ENCODE results near the gene VPS51. TPM values are rescaled to one million over a fixed set of nuclear protein-coding genes. Genes with fewer than 3 reads are reported as not detected.
"Not testable (repeated sequence)": the region's sequence is repeated elsewhere in the genome, so short reads cannot be mapped to it uniquely, and the experiment has no call there.

VPS51 gene
- total RNA-seq, 1 experiment from 2014 or later = 123 TPM

DNA sequence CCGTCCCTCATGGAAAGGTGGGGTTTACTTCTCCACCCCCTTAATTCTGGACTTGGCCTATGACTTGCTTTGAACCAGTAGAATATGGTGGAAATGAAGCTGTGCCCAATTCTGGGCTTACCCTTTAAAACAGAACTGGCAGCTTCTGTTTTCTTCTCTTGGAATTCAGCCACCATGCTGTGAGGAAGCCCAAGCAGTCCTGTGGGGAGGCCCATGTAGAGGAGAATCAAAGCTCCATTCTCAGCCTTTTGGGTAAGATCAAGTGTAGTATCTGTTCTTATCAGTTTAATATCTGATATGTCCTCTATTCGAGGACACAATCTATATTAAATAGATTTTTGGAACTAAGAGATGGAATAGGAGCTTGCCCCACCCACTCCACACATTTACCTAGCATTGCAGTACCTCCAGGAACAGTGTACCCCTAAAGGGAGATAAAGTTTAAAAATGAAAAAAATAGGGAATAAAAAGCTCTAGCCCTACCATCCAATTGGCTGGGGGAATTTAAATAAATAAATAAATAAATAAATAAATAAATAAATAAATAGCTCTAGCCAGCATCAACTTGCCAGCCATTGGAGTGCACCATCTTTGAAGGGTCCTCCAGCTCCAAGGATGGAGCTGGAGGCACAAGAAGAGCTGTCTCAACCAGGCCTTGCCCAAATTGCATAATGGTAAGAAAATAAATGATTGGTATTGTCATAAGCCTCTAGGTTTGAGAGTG, 51.5 kb downstream of the VPS51 start (continued):
- TF ChIP-seq, protein P1, sequence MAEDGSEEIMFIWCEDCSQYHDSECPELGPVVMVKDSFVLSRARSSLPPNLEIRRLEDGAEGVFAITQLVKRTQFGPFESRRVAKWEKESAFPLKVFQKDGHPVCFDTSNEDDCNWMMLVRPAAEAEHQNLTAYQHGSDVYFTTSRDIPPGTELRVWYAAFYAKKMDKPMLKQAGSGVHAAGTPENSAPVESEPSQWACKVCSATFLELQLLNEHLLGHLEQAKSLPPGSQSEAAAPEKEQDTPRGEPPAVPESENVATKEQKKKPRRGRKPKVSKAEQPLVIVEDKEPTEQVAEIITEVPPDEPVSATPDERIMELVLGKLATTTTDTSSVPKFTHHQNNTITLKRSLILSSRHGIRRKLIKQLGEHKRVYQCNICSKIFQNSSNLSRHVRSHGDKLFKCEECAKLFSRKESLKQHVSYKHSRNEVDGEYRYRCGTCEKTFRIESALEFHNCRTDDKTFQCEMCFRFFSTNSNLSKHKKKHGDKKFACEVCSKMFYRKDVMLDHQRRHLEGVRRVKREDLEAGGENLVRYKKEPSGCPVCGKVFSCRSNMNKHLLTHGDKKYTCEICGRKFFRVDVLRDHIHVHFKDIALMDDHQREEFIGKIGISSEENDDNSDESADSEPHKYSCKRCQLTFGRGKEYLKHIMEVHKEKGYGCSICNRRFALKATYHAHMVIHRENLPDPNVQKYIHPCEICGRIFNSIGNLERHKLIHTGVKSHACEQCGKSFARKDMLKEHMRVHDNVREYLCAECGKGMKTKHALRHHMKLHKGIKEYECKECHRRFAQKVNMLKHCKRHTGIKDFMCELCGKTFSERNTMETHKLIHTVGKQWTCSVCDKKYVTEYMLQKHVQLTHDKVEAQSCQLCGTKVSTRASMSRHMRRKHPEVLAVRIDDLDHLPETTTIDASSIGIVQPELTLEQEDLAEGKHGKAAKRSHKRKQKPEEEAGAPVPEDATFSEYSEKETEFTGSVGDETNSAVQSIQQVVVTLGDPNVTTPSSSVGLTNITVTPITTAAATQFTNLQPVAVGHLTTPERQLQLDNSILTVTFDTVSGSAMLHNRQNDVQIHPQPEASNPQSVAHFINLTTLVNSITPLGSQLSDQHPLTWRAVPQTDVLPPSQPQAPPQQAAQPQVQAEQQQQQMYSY (CRISPR knock-in tag; IDR thresholded peaks at IDR 0.05) = no peak
- no peak for TF ChIP-seq NR3C1 (CRISPR knock-in tag; conservative IDR thresholded peaks at IDR 0.05; ENCODE audit: low read depth)
- TF ChIP-seq, protein P2, sequence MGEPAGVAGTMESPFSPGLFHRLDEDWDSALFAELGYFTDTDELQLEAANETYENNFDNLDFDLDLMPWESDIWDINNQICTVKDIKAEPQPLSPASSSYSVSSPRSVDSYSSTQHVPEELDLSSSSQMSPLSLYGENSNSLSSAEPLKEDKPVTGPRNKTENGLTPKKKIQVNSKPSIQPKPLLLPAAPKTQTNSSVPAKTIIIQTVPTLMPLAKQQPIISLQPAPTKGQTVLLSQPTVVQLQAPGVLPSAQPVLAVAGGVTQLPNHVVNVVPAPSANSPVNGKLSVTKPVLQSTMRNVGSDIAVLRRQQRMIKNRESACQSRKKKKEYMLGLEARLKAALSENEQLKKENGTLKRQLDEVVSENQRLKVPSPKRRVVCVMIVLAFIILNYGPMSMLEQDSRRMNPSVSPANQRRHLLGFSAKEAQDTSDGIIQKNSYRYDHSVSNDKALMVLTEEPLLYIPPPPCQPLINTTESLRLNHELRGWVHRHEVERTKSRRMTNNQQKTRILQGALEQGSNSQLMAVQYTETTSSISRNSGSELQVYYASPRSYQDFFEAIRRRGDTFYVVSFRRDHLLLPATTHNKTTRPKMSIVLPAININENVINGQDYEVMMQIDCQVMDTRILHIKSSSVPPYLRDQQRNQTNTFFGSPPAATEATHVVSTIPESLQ (CRISPR knock-in tag; IDR thresholded peaks at IDR 0.05) = no peak
- TF ChIP-seq ZNF219 (CRISPR knock-in tag; IDR thresholded peaks at IDR 0.05; ENCODE audit: borderline replicate concordance) = no peak
- TF ChIP-seq SOX15 (CRISPR knock-in tag; IDR thresholded peaks at IDR 0.05) = no peak
- no peak for TF ChIP-seq FOXP1 (CRISPR knock-in tag; IDR thresholded peaks at IDR 0.05; ENCODE audit: borderline replicate concordance)
- no peak for TF ChIP-seq GRHL2 (CRISPR knock-in tag; IDR thresholded peaks at IDR 0.05; ENCODE audit: insufficient replicate concordance, severe bottlenecking)

DNA sequence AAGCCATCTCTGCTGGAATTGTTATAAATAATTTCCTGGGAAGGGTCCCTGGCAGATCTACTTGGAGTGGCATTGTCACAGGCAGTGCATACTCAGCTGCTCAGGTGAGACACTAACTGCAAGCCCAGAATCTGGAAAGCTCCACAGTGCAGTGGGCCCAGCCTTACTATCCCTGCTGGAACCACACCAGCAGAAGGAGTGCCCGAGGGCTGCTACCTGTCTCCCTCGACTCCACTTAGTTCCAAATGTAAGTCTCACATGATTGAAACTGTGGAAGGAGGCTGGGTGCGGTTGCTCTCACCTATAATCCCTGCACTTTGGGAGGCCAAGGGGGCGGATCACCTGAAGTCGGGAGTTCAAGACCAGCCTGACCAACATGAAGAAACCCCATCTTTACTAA, 52.6 kb downstream of the VPS51 start:
- no peak for TF ChIP-seq IRF2 (CRISPR knock-in tag; IDR thresholded peaks at IDR 0.05; ENCODE audit: borderline replicate concordance, low read depth)
- TF ChIP-seq, protein P3, sequence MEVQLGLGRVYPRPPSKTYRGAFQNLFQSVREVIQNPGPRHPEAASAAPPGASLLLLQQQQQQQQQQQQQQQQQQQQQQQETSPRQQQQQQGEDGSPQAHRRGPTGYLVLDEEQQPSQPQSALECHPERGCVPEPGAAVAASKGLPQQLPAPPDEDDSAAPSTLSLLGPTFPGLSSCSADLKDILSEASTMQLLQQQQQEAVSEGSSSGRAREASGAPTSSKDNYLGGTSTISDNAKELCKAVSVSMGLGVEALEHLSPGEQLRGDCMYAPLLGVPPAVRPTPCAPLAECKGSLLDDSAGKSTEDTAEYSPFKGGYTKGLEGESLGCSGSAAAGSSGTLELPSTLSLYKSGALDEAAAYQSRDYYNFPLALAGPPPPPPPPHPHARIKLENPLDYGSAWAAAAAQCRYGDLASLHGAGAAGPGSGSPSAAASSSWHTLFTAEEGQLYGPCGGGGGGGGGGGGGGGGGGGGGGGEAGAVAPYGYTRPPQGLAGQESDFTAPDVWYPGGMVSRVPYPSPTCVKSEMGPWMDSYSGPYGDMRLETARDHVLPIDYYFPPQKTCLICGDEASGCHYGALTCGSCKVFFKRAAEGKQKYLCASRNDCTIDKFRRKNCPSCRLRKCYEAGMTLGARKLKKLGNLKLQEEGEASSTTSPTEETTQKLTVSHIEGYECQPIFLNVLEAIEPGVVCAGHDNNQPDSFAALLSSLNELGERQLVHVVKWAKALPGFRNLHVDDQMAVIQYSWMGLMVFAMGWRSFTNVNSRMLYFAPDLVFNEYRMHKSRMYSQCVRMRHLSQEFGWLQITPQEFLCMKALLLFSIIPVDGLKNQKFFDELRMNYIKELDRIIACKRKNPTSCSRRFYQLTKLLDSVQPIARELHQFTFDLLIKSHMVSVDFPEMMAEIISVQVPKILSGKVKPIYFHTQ (CRISPR knock-in tag; IDR thresholded peaks at IDR 0.05) = no peak
- TF ChIP-seq, protein P4, sequence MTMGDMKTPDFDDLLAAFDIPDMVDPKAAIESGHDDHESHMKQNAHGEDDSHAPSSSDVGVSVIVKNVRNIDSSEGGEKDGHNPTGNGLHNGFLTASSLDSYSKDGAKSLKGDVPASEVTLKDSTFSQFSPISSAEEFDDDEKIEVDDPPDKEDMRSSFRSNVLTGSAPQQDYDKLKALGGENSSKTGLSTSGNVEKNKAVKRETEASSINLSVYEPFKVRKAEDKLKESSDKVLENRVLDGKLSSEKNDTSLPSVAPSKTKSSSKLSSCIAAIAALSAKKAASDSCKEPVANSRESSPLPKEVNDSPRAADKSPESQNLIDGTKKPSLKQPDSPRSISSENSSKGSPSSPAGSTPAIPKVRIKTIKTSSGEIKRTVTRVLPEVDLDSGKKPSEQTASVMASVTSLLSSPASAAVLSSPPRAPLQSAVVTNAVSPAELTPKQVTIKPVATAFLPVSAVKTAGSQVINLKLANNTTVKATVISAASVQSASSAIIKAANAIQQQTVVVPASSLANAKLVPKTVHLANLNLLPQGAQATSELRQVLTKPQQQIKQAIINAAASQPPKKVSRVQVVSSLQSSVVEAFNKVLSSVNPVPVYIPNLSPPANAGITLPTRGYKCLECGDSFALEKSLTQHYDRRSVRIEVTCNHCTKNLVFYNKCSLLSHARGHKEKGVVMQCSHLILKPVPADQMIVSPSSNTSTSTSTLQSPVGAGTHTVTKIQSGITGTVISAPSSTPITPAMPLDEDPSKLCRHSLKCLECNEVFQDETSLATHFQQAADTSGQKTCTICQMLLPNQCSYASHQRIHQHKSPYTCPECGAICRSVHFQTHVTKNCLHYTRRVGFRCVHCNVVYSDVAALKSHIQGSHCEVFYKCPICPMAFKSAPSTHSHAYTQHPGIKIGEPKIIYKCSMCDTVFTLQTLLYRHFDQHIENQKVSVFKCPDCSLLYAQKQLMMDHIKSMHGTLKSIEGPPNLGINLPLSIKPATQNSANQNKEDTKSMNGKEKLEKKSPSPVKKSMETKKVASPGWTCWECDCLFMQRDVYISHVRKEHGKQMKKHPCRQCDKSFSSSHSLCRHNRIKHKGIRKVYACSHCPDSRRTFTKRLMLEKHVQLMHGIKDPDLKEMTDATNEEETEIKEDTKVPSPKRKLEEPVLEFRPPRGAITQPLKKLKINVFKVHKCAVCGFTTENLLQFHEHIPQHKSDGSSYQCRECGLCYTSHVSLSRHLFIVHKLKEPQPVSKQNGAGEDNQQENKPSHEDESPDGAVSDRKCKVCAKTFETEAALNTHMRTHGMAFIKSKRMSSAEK (CRISPR knock-in tag; IDR thresholded peaks at IDR 0.05; ENCODE audit: borderline replicate concordance) = no peak
- TF ChIP-seq JUN (CRISPR knock-in tag; IDR thresholded peaks at IDR 0.05) = no peak
- no peak for TF ChIP-seq FOXK1 (CRISPR knock-in tag; IDR thresholded peaks at IDR 0.05)
- H3K9me3 Mint-ChIP-seq = peaks cover 16% of the 10 kb centered on the region
- DNase-seq (ENCODE audit: low spot score) (no peak), ATAC-seq (no peak)
- no peak overlapping the region for H3K27ac Mint-ChIP-seq
- no peak overlapping the region for H3K4me3 Mint-ChIP-seq
- H3K4me1 Mint-ChIP-seq = no peaks in the 10 kb centered on the region
- H3K36me3 Mint-ChIP-seq = no peaks in the 10 kb centered on the region
- peaks cover 41% of the 10 kb centered on the region for H3K27me3 Mint-ChIP-seq (ENCODE audit: low read depth)
- ChIA-PET CTCF (interaction anchor here (0.6 to 3.2 kb wide), 4 partner anchors 13 to 422 kb away, joined by 3 to 12 read pairs (median 4); no protein-coding TSS in a partner anchor), POLR2A (no interaction called here)

DNA sequence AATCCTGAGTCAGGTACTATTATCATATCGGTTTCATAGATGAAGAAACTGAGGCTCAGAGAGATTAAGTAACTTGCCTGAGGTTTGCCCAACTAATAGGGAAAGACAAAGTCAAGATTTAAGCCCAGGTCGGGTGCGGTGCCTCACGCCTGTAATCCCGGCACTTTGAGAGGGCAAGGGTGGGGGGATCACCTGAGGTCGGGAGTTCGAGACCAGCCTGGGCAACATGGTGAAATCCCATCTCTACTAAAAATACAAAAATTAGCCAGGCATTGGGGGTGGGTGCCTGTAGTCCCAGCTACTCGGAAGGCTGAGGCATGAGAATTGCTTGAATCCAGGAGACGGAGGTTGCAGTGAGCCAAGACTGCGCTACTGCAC, 54.1 kb downstream of the VPS51 start:
- Mint-ChIP-seq H3K9me3 (peaks cover 16% of the 10 kb centered on the region), H3K27me3 (ENCODE audit: low read depth) (peaks cover 37% of the 10 kb centered on the region)
- H3K4me3 Mint-ChIP-seq; H3K27ac Mint-ChIP-seq; DNase-seq (ENCODE audit: low spot score); CTCF ChIA-PET; ATAC-seq; H3K36me3 Mint-ChIP-seq; H3K4me1 Mint-ChIP-seq: not testable (repeated sequence)
- POLR2A ChIA-PET = interaction anchor here (0.7 kb wide), 2 partner anchors 73 to 324 kb away, joined by 3 read pairs; no protein-coding TSS in a partner anchor
